Stimulated activated CD4-positive, alpha-beta T cell treated with anti-CD3 and anti-CD28 coated beads, Interleukin-1b, Interleukin-23, amount 100 ng/mL, for 24 hours (primary cell): ENCODE measurements around the gene HAGHL.
A peak's percentile ranks its signal among the peaks of the same experiment; 100 is the strongest.
"Not testable (repeated sequence)": the region's sequence is repeated elsewhere in the genome, so short reads cannot be mapped to it uniquely, and the experiment has no call there.

Source experiments
- DNase-seq, 4 experiments: peaks; one replicate each; pipeline ENCODE4 v3.0.0-alpha.2; 2020; ENCODE audit warnings: low read depth in 4 of 4, low spot score in 1 of 4

HAGHL gene

GRCh38 chr16:732936-733335 lies 6.0 kb downstream of the HAGHL start:
- DNase-seq = no peak

GRCh38 chr16:733382-734207 lies 6.7 kb downstream of the HAGHL start:
- no peak for DNase-seq

- no peak for DNase-seq
Observed at GRCh38 chr16:734208-734980, 7.5 kb downstream of the HAGHL start.

GRCh38 chr16:734981-735881 lies 8.3 kb downstream of the HAGHL start:
- DNase-seq = no peak

GRCh38 chr16:735982-736453 lies 9.1 kb downstream of the HAGHL start:
- DNase-seq = peak in 2 of 4 experiments; percentile 41 to 65

GRCh38 chr16:736936-737481 lies 10.1 kb downstream of the HAGHL start:
- DNase-seq = no peak

GRCh38 chr16:739560-740458 lies 12.9 kb downstream of the HAGHL start:
- no peak for DNase-seq

GRCh38 chr16:740459-740763 lies 13.5 kb downstream of the HAGHL start:
- DNase-seq = no peak

- DNase-seq = peak; percentile 85 to 92 (median 88)
Observed at GRCh38 chr16:740764-741505, 14.0 kb downstream of the HAGHL start, which contains the start of gene CIAO3. CIAO3 (minus strand) TSS chr16:740997; CDS start chr16:740985, 12 bp downstream.

- DNase-seq = no peak
Observed at GRCh38 chr16:741986-742629, 15.2 kb downstream of the HAGHL start.

- DNase-seq = not testable (repeated sequence)
Observed at GRCh38 chr16:742894-743293, 16.0 kb downstream of the HAGHL start.

- DNase-seq = no peak
Observed at GRCh38 chr16:743794-744500, 17.0 kb downstream of the HAGHL start.

- DNase-seq = no peak
Observed at GRCh38 chr16:745739-746138, 18.8 kb downstream of the HAGHL start.

- no peak for DNase-seq
Observed at GRCh38 chr16:746637-747036, 19.7 kb downstream of the HAGHL start.

- no peak for DNase-seq
Observed at GRCh38 chr16:747978-748746, 21.3 kb downstream of the HAGHL start.

- DNase-seq = no peak
Observed at GRCh38 chr16:749010-749409, 22.1 kb downstream of the HAGHL start.

- no peak for DNase-seq
Observed at GRCh38 chr16:750485-750884, 23.6 kb downstream of the HAGHL start.
